Measurements from ENCODE around the gene PPP2R3A. TPM values are rescaled to one million over a fixed set of nuclear protein-coding genes. Genes with fewer than 3 reads are reported as not detected.
A peak's percentile ranks its signal among the peaks of the same experiment; 100 is the strongest.
"Not testable (repeated sequence)": the region's sequence is repeated elsewhere in the genome, so short reads cannot be mapped to it uniquely, and the experiment has no call there.

PPP2R3A gene
- total RNA-seq, 6 experiments from 2014 or later: 21.2 to 26.1 (median 24.8) TPM

DNA sequence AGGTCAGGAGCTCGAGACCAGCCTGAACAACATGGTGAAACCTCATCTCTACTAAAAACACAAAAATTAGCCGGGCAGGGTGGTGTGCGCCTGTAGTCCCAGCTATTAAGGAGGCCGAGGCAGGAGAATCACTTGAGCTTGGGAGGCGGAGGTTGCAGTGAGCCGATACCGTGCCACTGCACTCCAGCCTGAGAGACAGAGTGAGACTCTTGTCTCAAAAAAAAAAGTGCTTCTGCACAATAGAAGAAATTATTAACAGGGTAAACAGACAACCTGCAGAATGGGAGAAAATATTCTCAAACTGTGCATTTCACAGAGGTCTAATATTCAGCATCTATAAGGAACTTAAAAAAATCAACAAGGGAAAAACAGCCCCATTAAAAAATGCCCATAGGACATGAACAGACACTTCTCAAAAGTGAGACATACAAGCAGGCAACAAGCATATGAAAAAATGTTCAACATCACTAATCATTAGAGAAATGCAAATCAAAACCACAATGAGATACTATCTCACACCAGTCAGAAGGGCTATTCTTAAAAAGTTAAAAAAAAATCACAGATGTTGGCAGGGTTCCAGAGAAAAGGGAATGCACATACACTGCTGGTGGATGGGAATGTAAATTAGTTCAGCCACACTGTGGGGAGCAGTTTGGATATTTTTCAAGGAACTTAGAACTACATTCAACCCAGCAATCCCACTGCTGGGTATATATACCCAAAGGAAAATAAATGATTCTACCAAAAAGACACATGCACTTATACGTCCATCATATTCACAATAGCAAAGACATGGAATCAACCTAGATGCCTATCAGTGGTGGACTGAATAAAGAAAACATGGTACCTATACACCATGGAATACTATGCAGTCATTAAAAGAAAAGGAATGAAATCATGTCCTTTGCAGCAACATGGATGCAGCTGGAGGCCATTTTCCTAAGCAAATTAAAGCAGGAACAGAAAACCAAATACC is 155.1 kb downstream of the PPP2R3A start:
- DNase-seq: peak; percentile 22
- H3K4me1 Mint-ChIP-seq (ENCODE audit: low read depth): peaks cover 9% of the 10 kb centered on the region
- no peaks in the 10 kb centered on the region for H3K27me3 Mint-ChIP-seq (ENCODE audit: insufficient read depth)
- no peak for TF ChIP-seq CTCF (IDR thresholded peaks at IDR 0.05)
- no peak overlapping the region; the same call in 1 of the 2 replicates for H3K27ac Mint-ChIP-seq
- peaks cover 65% of the 10 kb centered on the region for H3K36me3 Mint-ChIP-seq (ENCODE audit: low read depth)
- H3K9me3 Mint-ChIP-seq: peaks cover 13% of the 10 kb centered on the region
- H3K4me3 Mint-ChIP-seq: no peak overlapping the region

DNA sequence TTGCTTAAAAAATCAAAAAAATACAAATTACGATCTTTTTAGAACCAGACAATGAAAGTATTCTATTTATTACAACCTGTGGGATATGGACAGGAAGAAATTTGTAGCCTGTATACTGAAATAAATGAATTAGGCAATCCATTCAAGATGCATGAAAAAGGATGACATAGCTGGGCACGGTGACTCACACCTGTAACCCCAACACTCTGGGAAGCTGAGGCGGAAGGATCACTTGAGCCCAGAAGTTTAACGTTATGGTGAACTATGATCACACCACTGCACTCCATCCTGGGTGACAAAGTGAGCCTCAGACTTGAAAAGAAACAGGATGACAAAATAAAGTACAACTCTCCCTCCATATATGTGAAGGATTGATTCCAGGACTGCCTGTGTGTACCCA is 156.5 kb downstream of the PPP2R3A start:
- Mint-ChIP-seq H3K9me3 (peaks cover 4% of the 10 kb centered on the region), H3K27me3 (ENCODE audit: insufficient read depth) (no peaks in the 10 kb centered on the region), H3K36me3 (ENCODE audit: low read depth) (peaks cover 64% of the 10 kb centered on the region), H3K27ac (no peak overlapping the region), H3K4me1 (ENCODE audit: low read depth) (peaks cover 9% of the 10 kb centered on the region), H3K4me3 (no peak overlapping the region)
- TF ChIP-seq CTCF (IDR thresholded peaks at IDR 0.05): no peak
- no peak for DNase-seq

- not testable (repeated sequence) for DNase-seq; H3K4me1 Mint-ChIP-seq (ENCODE audit: low read depth); H3K9me3 Mint-ChIP-seq; H3K27ac Mint-ChIP-seq; H3K4me3 Mint-ChIP-seq; H3K27me3 Mint-ChIP-seq (ENCODE audit: insufficient read depth)
- peaks cover 35% of the 10 kb centered on the region for H3K36me3 Mint-ChIP-seq (ENCODE audit: low read depth)
These were observed 166.1 kb downstream of the PPP2R3A start for GRCh38 chr3:136131647-136132046.

- Mint-ChIP-seq H3K36me3 (ENCODE audit: low read depth) (peaks cover 16% of the 10 kb centered on the region), H3K27me3 (ENCODE audit: insufficient read depth) (no peaks in the 10 kb centered on the region), H3K4me3 (no peak overlapping the region), H3K27ac (no peak overlapping the region), H3K9me3 (no peaks in the 10 kb centered on the region), H3K4me1 (ENCODE audit: low read depth) (0 out of 2 replicates have a peak, but pooled peaks cover 3% of the 10 kb centered on the region)
- no peak for TF ChIP-seq CTCF (IDR thresholded peaks at IDR 0.05)
- no peak for DNase-seq
These were observed 168.6 kb downstream of the PPP2R3A start for GRCh38 chr3:136134091-136134490.

DNA sequence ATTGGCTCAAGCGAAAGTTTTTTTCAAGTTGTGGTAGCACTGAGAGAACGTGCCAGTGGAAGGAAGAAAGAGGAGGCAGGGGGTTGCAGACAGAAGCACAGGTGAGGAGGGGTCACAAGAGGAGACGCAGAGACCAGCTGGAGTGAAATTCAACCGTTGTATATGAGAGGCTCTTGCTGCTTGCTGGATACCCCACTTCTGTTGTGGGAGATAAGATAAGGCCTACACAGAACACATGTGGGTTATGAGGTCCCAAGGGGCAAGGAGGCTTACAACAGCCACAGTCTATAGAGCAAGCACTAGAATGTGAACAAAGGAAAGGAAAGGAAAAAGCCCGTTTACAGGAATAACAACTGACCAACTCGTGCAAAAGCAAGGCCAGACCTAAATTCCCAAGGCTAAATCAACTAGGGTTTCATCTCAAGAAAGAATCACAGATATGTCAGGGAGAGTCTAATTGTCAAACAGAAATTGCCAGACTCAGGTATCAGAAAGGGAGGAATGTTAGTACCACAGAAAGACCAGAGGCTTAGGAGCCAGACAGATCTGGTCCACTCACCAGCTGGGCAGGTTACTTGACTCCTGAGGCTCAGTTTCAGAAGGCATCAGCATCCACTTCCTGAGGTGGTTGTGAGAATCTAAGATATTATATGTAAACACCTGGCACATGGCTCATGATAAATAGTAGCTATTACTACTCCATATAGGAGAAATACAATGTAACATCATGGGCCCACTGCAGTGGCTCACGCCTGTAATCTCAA is 169.7 kb downstream of the PPP2R3A start:
- Mint-ChIP-seq H3K4me1 (ENCODE audit: low read depth) (0 out of 2 replicates have a peak, but pooled peaks cover 4% of the 10 kb centered on the region), H3K36me3 (ENCODE audit: low read depth) (peaks cover 10% of the 10 kb centered on the region), H3K9me3 (no peaks in the 10 kb centered on the region), H3K4me3 (no peak overlapping the region), H3K27me3 (ENCODE audit: insufficient read depth) (no peaks in the 10 kb centered on the region), H3K27ac (peak overlapping the region; percentile 7; the same call in 1 of the 2 replicates)
- no peak for DNase-seq
- TF ChIP-seq CTCF (IDR thresholded peaks at IDR 0.05): no peak
